LNCaP clone FGC (cell line): ENCODE data around the gene SMG6.

Experiments used
- DNase-seq: peaks from one replicate; pipeline ENCODE4 v3.0.0-alpha.2; 2011; ENCODE audit warnings: low read depth
- H3K4me3 ChIP-seq: 2 replicates; pipeline ENCODE4 v1.5.1; 2011; ENCODE audit warnings: mild to moderate bottlenecking, low read depth, low read length, control low read depth
- CTCF ChIP-seq: IDR thresholded peaks from 2 replicates; pipeline ENCODE4 v1.5.1; 2012; ENCODE audit warnings: mild to moderate bottlenecking; ENCODE audit not compliant: control insufficient read depth, insufficient read depth; ENCODE audit errors: extremely low read depth

SMG6 gene

GRCh38 chr17:2303204-2304188 is at the start of gene SMG6, which contains the start of gene SRR:
Gene SMG6, minus strand, starts transcription at chr17:2303785. Its CDS starts 65 bp downstream, at chr17:2303720.
Gene SRR, plus strand, starts transcription at chr17:2303950. Its CDS starts 11,611 bp downstream, at chr17:2315561.
- TF ChIP-seq CTCF = no peak
- peak within 1 kb of the TSS; percentile 79 for H3K4me3 ChIP-seq
- peak; percentile 35 for DNase-seq

DNA sequence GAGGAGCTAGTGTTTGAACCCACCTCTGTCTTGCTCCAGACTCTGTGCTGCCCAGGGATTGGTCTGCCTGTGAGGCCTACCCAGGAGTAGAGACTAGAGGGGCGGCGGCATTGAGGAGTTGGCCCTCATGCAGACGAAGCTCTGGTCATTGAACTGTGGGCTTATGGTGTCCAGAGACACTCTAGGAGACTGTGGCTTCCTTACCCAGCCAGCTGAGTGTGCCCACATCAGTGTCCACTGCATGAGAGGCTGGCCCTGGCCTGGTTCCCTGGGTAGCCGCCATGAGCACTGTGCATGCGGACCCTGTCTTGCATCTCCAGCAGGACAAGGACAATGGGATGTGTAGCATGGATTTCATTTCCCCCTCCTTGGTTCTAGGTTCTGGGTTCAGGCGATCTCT is 47.7 kb upstream of the SMG6 start:
- H3K4me3 ChIP-seq = no peak overlapping the region
- no peak for DNase-seq
- TF ChIP-seq CTCF = no peak

DNA sequence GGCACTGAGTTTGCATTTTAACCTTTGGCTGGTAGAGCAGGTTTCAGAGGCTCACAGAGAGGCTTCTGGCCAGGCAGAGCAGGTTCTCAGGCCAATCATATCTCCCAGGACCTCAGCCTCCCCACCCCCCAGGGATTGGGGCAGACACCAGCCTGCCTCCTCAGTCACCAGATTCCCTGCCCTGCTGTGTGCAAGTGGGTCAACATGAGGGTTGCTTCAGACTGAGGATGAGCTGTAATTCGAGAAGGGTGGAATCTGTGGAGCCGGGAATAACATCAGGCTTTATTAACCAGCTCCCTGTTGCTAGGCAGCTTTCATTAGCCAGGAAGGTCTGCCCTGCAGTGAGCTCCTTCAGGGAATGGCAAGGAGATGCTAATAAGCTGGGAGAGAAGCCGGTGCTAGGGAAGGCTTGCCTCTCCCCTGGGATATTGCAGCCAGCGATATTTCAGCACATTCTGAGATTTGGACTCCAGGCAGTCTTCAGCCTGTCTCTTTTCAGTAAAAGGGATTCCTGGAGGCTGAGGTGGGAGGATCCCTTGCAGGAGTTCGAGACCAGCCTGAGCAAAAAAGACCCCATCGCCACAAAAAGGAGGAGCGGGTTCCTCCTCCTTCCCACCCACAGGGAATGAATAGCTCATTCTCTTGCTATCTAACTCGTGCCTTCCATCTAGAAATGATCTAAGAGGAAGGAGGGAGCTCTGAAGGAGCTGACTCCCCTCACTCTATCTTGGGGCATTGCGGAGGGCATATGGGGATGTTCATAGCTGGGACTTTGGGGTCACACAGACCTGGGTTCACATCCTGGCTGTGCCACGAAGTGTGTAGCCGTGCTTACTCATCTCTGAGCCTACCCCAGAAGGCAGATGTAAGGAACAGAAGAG is 44.5 kb upstream of the SMG6 start:
- H3K4me3 ChIP-seq = peak overlapping the region; percentile 8; the same call in 1 of the 2 replicates
- no peak for TF ChIP-seq CTCF
- DNase-seq = peak; percentile 98

GRCh38 chr17:2346475-2346874 is 42.9 kb upstream of the SMG6 start:
- DNase-seq = peak; percentile 90
- no peak overlapping the region for H3K4me3 ChIP-seq
- no peak for TF ChIP-seq CTCF

DNA sequence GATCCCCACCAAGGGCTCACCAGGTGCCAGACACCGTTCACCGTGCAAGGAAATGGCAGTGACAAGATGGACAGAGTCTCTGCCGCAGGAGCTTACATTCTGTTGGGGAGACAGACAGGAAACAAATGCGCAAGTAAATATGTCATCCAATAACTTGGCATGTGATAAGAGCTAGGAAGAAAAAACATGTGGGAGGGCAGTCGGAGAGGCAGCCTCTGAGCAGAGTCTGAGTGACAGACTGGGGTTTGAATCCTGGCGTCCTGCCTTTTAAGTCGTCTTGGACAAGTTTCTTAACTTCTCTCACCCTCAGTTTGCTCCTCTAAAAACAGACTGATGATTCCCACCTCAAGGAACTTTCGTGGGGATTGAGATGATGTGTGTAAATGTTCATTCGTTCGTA is 40.9 kb upstream of the SMG6 start:
- no peak for TF ChIP-seq CTCF
- no peak for DNase-seq

DNA sequence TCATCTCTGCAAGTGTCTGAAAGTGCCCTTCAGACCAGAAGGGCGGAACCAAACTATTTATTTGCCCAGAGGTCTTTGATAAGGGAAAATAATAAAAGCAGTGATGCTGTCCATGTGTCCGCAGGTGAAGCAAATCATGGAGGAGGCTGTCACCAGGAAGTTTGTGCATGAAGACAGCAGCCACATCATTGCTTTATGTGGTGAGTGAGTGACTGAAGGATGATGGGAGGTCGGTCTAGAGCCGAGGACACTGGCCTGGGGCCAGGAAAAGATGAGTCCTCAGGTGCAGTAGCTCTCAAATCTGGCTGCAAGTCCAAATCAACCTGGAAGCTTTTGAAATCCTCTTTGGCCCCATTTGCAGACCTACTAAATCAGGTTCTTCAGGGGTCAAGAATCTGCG is 39.8 kb upstream of the SMG6 start:
- DNase-seq = no peak
- H3K4me3 ChIP-seq = no peak overlapping the region
- no peak for TF ChIP-seq CTCF

More for the DNA sequence above, 40.9 kb upstream of the SMG6 start:
- no peak overlapping the region for H3K4me3 ChIP-seq
